HepG2 (cell line): Measurements from ENCODE around the gene STX1B. TPM values are rescaled to one million over a fixed set of nuclear protein-coding genes. Genes with fewer than 3 reads are reported as not detected.

ENCODE experiments used
- CBX1 ChIP-seq: IDR thresholded peaks from one replicate; pipeline ENCODE4 v1.6.1; 2016; ENCODE audit warnings: antibody characterized with exemption, low read depth
- DMTF1 ChIP-seq: sonication (generic); formaldehyde crosslinking; IDR thresholded peaks from 2 replicates; pipeline ENCODE4 v1.4.0; 2020; ENCODE audit warnings: mild to moderate bottlenecking, missing genetic modification reagents
- DZIP1 ChIP-seq: sonication (generic); formaldehyde crosslinking; IDR thresholded peaks from 2 replicates; pipeline ENCODE4 v1.5.0; 2020; ENCODE audit warnings: mild to moderate bottlenecking, missing genetic modification reagents
- FUBP1 ChIP-seq: sonication (generic); formaldehyde crosslinking; IDR thresholded peaks from 2 replicates; pipeline ENCODE4 v1.5.1; 2020; ENCODE audit warnings: missing genetic modification reagents, mild to moderate bottlenecking, borderline replicate concordance
- MEF2D ChIP-seq: sonication (generic); formaldehyde crosslinking; IDR thresholded peaks from 2 replicates; pipeline ENCODE4 v1.5.1; 2020; ENCODE audit warnings: mild to moderate bottlenecking, missing genetic modification reagents
- NFE2 ChIP-seq: sonication (generic); formaldehyde crosslinking; IDR thresholded peaks from 2 replicates; pipeline ENCODE4 v1.4.0; 2020; ENCODE audit warnings: missing genetic modification reagents
- RBM22 ChIP-seq: fragments of 200-400 bp; formaldehyde crosslinking; optimal IDR thresholded peaks from 2 replicates; pipeline ENCODE3; 2017; ENCODE audit warnings: mild to moderate bottlenecking, low read length, moderate library complexity
- SALL2 ChIP-seq: sonication (generic); formaldehyde crosslinking; IDR thresholded peaks from 2 replicates; pipeline ENCODE4 v1.8.1; 2023; ENCODE audit warnings: mild to moderate bottlenecking, missing genetic modification reagents, inconsistent platforms
- SPEN ChIP-seq: sonication (generic); formaldehyde crosslinking; IDR thresholded peaks from 2 replicates; pipeline ENCODE4 v1.5.1; 2020; ENCODE audit warnings: low read depth, mild to moderate bottlenecking, missing genetic modification reagents
- UBTF ChIP-seq: sonication (generic); formaldehyde crosslinking; IDR thresholded peaks from 2 replicates; pipeline ENCODE4 v1.4.0; 2020; ENCODE audit warnings: mild to moderate bottlenecking, missing genetic modification reagents
- ZNF253 ChIP-seq: sonication (generic); formaldehyde crosslinking; IDR thresholded peaks from 2 replicates; pipeline ENCODE4 v1.8.0; 2022; ENCODE audit warnings: mild to moderate bottlenecking, missing genetic modification reagents, borderline replicate concordance
- ZNF580 ChIP-seq: IDR thresholded peaks from 2 replicates; pipeline ENCODE4 v1.6.1; 2016; ENCODE audit warnings: low read depth, borderline replicate concordance
- polyA plus RNA-seq, 8 experiments: library from polyadenylated mRNA; depleted of rRNA in 3 of 8; stranded (reverse) in 7 of 8; unstranded in 1 of 8; fragments of >200 nt; fragmentation: Illumina TruSeq in 4 of 8; extraction: Trizol in 4 of 8; gene quantifications; 2 replicates each; pipeline versions ENCODE4 v1.2.1 to v1.2.3, GENCODE V29; 2011 to 2016; ENCODE audit warnings: low read depth in 4 of 8, missing spikeins in 1 of 8, mixed read lengths in 1 of 8; ENCODE audit not compliant: insufficient read depth in 1 of 8
- total RNA-seq, 5 experiments: library from RNA; depleted of rRNA; stranded (reverse); fragments of >200 nt; fragmentation: Illumina TruSeq; extraction: Trizol; gene quantifications; 2 replicates each; pipeline ENCODE4 v1.2.3, GENCODE V29; 2016; ENCODE audit warnings: low read depth in 1 of 5

Gene STX1B
- total and polyA plus RNA-seq, 2 of the 13 experiments (the other 11 are each of a cell fraction or from before 2014, with no cell fraction given): 2.1 to 3.0 TPM

- TF ChIP-seq DMTF1 (CRISPR knock-in tag) (0 out of 2 replicates have a peak, but pooled peaks have one; percentile 50), ZNF253 (CRISPR knock-in tag) (peak; percentile 71; the same call in 1 of the 2 replicates), UBTF (CRISPR knock-in tag) (peak; percentile 84), MEF2D (CRISPR knock-in tag) (peak; percentile 50; the same call in 1 of the 2 replicates), FUBP1 (CRISPR knock-in tag) (no peak), ZNF580 (CRISPR knock-in tag) (peak; percentile 36), SALL2 (CRISPR knock-in tag) (no peak; the same call in 1 of the 2 replicates), SPEN (CRISPR knock-in tag) (peak; percentile 18; the same call in 1 of the 2 replicates), DZIP1 (peak; percentile 73; the same call in 1 of the 2 replicates), CBX1 (no peak), NFE2 (CRISPR knock-in tag) (no peak), RBM22 (no peak)
Observed at GRCh38 chr16:30996985-30997724, 13.3 kb downstream of the STX1B start (continued).
